Measurements from ENCODE around the gene THBS2.

GRCh38 chr6:169268276-169268675 lies 14.6 kb upstream of the THBS2 start:
- TF ChIP-seq NANOG (IDR thresholded peaks at IDR 0.05; ENCODE audit: insufficient read depth, low read depth, low read length, poor library complexity, severe bottlenecking): no peak
- no peak for TF ChIP-seq CTCF (IDR thresholded peaks at IDR 0.05; ENCODE audit: control extremely low read depth in 1 of 3, insufficient read depth in 1 of 3, low read depth in 1 of 3, low read length in 3 of 3)
- no peak for TF ChIP-seq EZH2 (IDR thresholded peaks at IDR 0.05; ENCODE audit: low read depth, low read length, severe bottlenecking)
- TF ChIP-seq TCF12 (IDR thresholded peaks at IDR 0.05; ENCODE audit: low read depth, low read length): no peak
- TF ChIP-seq CEBPB (IDR thresholded peaks at IDR 0.05; ENCODE audit: low read depth, low read length): no peak
- no peak for TF ChIP-seq POLR2A (IDR thresholded peaks at IDR 0.05; ENCODE audit: control extremely low read depth in 1 of 2, low read depth in 2 of 2, low read length in 2 of 2)
- TF ChIP-seq HDAC2 (IDR thresholded peaks at IDR 0.05; ENCODE audit: borderline replicate concordance in 1 of 2, low read depth in 2 of 2, low read length in 2 of 2): no peak
- no peak for TF ChIP-seq YY1 (IDR thresholded peaks at IDR 0.05; ENCODE audit: low read depth, low read length)
- no peak for TF ChIP-seq MAX (IDR thresholded peaks at IDR 0.05)
- no peak for TF ChIP-seq CREB1 (IDR thresholded peaks at IDR 0.05)

Data from H1 (cell line).